ENCODE measurements around the gene ASIC1. TPM values are rescaled to one million over a fixed set of nuclear protein-coding genes. Genes with fewer than 3 reads are reported as not detected.

Gene ASIC1
- total RNA-seq, 2 experiments from 2014 or later, result 1.5 to 2.8 TPM

DNA sequence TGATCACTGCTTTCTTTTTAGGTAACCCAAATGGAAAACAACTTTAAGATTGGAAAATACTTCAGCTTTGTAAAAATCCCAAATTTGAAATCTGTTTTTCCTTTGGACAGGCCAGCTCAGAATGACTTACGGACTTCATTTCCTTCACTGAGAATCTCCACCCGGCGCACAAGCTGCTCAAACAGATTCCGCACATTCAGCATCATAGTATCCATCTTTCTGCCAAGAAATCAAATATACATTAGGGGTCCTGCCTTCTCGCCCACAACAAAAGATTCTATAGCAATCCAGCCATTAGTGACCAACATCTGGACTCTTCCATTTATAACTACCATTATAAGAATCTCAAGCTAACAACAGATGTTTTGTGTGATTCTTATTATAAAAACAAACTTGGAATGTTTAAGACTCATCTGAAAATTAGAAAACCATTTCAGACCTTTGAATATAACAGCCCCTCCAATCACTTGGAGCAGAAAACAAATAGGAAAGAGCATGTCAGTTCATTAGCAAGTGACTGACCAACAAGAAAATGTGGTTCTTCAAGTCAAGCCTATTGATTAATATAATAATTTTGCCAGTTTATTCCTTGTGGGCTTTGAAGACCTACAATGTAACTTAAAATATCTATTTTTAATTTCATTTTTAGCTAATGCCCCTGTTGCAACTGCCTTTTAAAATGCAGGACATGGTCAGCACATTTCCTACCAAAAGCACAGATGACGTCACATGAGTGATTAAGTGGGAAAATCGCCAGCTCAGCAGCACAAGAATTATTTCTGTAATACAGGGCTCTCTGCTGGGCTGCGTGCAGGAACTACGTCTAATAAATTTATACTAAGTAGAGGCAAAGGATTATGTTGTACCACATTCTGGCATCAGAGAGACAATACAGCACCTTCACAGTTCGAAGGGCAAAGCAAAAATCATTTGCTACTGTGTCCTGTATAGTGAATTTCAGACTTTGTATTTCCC, 40.6 kb upstream of the ASIC1 start:
- TF ChIP-seq, protein P1, sequence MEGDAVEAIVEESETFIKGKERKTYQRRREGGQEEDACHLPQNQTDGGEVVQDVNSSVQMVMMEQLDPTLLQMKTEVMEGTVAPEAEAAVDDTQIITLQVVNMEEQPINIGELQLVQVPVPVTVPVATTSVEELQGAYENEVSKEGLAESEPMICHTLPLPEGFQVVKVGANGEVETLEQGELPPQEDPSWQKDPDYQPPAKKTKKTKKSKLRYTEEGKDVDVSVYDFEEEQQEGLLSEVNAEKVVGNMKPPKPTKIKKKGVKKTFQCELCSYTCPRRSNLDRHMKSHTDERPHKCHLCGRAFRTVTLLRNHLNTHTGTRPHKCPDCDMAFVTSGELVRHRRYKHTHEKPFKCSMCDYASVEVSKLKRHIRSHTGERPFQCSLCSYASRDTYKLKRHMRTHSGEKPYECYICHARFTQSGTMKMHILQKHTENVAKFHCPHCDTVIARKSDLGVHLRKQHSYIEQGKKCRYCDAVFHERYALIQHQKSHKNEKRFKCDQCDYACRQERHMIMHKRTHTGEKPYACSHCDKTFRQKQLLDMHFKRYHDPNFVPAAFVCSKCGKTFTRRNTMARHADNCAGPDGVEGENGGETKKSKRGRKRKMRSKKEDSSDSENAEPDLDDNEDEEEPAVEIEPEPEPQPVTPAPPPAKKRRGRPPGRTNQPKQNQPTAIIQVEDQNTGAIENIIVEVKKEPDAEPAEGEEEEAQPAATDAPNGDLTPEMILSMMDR (IDR thresholded peaks at IDR 0.05), result no peak
- intact Hi-C loops (cut with DNase I, micrococcal nuclease), result no loop called here
- H3K4me1 ChIP-seq (ENCODE audit: insufficient read depth, low read length), result no peaks in the 10 kb centered on the region
- H3K4me3 Mint-ChIP-seq, result no peak overlapping the region
- H3K27me3 Mint-ChIP-seq, result no peaks in the 10 kb centered on the region
- DNase-seq, result peak in 2 of 14 experiments; percentile 50 to 58
- ChIA-PET CTCF (interaction anchor here (0.9 kb wide), 1 partner anchor 49 kb away, joined by 4 read pairs; no protein-coding TSS in a partner anchor), POLR2A (no interaction called here)
- no peak overlapping the region for H3K27ac ChIP-seq (ENCODE audit: low read depth in 1 of 2, low read length in 2 of 2)
- no peaks in the 10 kb centered on the region for H3K9me3 Mint-ChIP-seq
- no peak overlapping the region for H3K4me3 ChIP-seq (ENCODE audit: low read length)
- no peak for ATAC-seq (ENCODE audit: poor library complexity)
- H3K36me3 Mint-ChIP-seq (ENCODE audit: low read depth), result peaks cover 15% of the 10 kb centered on the region
- H3K9me3 ChIP-seq (ENCODE audit: control insufficient read depth in 1 of 2, insufficient read depth in 1 of 2, low read length in 2 of 2), result no peaks in the 10 kb centered on the region
- H3K4me1 Mint-ChIP-seq (ENCODE audit: low read depth), result peaks cover 8% of the 10 kb centered on the region
- no peak overlapping the region for H3K27ac Mint-ChIP-seq
- H3K36me3 ChIP-seq (ENCODE audit: insufficient read depth, low read length), result no peaks in the 10 kb centered on the region
- no peaks in the 10 kb centered on the region for H3K27me3 ChIP-seq (ENCODE audit: control insufficient read depth in 1 of 2, insufficient read depth in 2 of 2, low read length in 2 of 2)

DNA sequence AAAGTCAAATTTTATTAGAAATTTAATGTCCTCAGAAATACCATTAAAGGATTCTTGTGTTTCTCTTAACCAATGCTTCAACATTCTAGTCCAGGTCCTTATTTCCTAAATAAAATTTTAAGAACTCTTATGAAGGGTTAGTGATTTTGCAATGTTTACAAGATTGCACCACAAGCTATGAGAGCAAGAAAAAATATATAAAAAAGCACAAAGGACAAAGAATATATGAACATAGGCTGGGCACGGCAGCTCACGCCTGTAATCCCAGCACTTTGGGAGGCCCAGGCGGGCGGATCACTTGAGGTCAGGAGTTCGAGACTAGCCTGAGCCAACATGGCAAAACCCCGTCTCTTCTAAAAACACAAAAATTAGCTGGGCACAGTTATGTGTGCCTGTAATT, 39.8 kb upstream of the ASIC1 start:
- Mint-ChIP-seq H3K27ac (no peak overlapping the region), H3K36me3 (ENCODE audit: low read depth) (peaks cover 15% of the 10 kb centered on the region), H3K4me1 (ENCODE audit: low read depth) (peaks cover 8% of the 10 kb centered on the region), H3K9me3 (no peaks in the 10 kb centered on the region), H3K27me3 (no peaks in the 10 kb centered on the region), H3K4me3 (no peak overlapping the region)
- POLR2A ChIA-PET, result no interaction called here
- TF ChIP-seq, protein P1 (IDR thresholded peaks at IDR 0.05), result no peak
- no peaks in the 10 kb centered on the region for H3K9me3 ChIP-seq (ENCODE audit: control insufficient read depth in 1 of 2, insufficient read depth in 1 of 2, low read length in 2 of 2)
- CTCF ChIA-PET, result interaction anchor here (0.6 to 1.1 kb wide), 2 partner anchors 51 to 395 kb away, joined by 3 to 5 read pairs; no protein-coding TSS in a partner anchor
- no peaks in the 10 kb centered on the region for H3K27me3 ChIP-seq (ENCODE audit: control insufficient read depth in 1 of 2, insufficient read depth in 2 of 2, low read length in 2 of 2)
- DNase-seq, result no peak
- H3K27ac ChIP-seq (ENCODE audit: low read depth in 1 of 2, low read length in 2 of 2), result no peak overlapping the region
- no peaks in the 10 kb centered on the region for H3K4me1 ChIP-seq (ENCODE audit: insufficient read depth, low read length)
- intact Hi-C loops (cut with DNase I, micrococcal nuclease), result no loop called here
- H3K4me3 ChIP-seq (ENCODE audit: low read length), result no peak overlapping the region
- no peak for ATAC-seq (ENCODE audit: poor library complexity)
- no peaks in the 10 kb centered on the region for H3K36me3 ChIP-seq (ENCODE audit: insufficient read depth, low read length)

DNA sequence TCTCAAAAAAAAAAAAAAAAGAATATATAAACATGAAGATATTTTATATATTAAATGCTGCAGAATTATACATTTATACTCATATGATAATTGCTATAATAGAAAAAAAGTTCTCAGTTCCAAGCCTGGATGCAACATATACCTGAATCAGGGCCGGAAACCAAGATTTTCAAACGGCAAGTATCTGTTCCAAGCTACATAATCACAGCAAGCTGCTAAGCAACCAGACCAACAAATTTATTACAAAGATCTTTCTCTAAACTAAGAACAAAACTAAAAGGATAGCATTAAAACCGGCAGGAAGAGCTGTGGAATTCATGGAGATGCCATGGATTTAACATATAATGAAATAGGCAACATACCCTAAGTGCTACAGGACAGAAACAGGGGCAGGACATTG, 39.2 kb upstream of the ASIC1 start:
- Mint-ChIP-seq H3K4me3 (no peak overlapping the region), H3K36me3 (ENCODE audit: low read depth) (peaks cover 15% of the 10 kb centered on the region), H3K27me3 (no peaks in the 10 kb centered on the region), H3K4me1 (ENCODE audit: low read depth) (peaks cover 8% of the 10 kb centered on the region), H3K27ac (no peak overlapping the region), H3K9me3 (no peaks in the 10 kb centered on the region)
- intact Hi-C loops (cut with DNase I, micrococcal nuclease), result no loop called here
- ATAC-seq (ENCODE audit: poor library complexity) (no peak), DNase-seq (no peak)
- no peak overlapping the region for H3K27ac ChIP-seq (ENCODE audit: low read depth in 1 of 2, low read length in 2 of 2)
- TF ChIP-seq, protein P1 (IDR thresholded peaks at IDR 0.05), result no peak
- no peaks in the 10 kb centered on the region for H3K27me3 ChIP-seq (ENCODE audit: control insufficient read depth in 1 of 2, insufficient read depth in 2 of 2, low read length in 2 of 2)
- POLR2A ChIA-PET, result interaction anchor here (0.6 kb wide), 1 partner anchor 267 kb away, joined by 3 read pairs; no protein-coding TSS in a partner anchor
- H3K36me3 ChIP-seq (ENCODE audit: insufficient read depth, low read length), result no peaks in the 10 kb centered on the region
- H3K4me3 ChIP-seq (ENCODE audit: low read length), result no peak overlapping the region
- no peaks in the 10 kb centered on the region for H3K9me3 ChIP-seq (ENCODE audit: control insufficient read depth in 1 of 2, insufficient read depth in 1 of 2, low read length in 2 of 2)
- no peaks in the 10 kb centered on the region for H3K4me1 ChIP-seq (ENCODE audit: insufficient read depth, low read length)
- CTCF ChIA-PET, result interaction anchor here (0.6 to 1.1 kb wide), 4 partner anchors 12 to 395 kb away, joined by 3 to 5 read pairs (median 3); no protein-coding TSS in a partner anchor
